B cell (primary cell): Measurements from ENCODE around the gene TMEM164. TPM values are rescaled to one million over a fixed set of nuclear protein-coding genes. Genes with fewer than 3 reads are reported as not detected.

Experiments used
- ATAC-seq: fragments of 200-7000 bp; cut with Tn5 transposase; one replicate; pipeline ENCODE4 v1.10.0; 2021; ENCODE audit warnings: low read depth, mild to moderate bottlenecking, moderate number of reproducible peaks, moderate library complexity
- CTCF ChIA-PET: fragments of 350-600 bp; sonication (Branson Sonifier 250); formaldehyde crosslinking; loops from one replicate; lab custom pipeline; 2021; ENCODE audit warnings: antibody characterized with exemption, inconsistent platforms; lab: Charles Lee
- POLR2A ChIA-PET: fragments of 350-600 bp; sonication (Branson Sonifier 250); formaldehyde crosslinking; loops from one replicate; lab custom pipeline; 2021; ENCODE audit warnings: antibody characterized with exemption; lab: Charles Lee
- DNase-seq: peaks from one replicate; pipeline ENCODE4 v3.0.0; 2013
- H2AFZ ChIP-seq: 2 replicates; pipeline ENCODE4 v1.6.1; 2012; ENCODE audit warnings: mild to moderate bottlenecking, low read depth, low read length; ENCODE audit not compliant: insufficient read depth, poor library complexity, severe bottlenecking
- H3K27ac ChIP-seq, 2 donors: 1 replicate in 1 of 2; 2 replicates in 1 of 2; pipeline ENCODE4 v1.5.1; 2012 to 2013; ENCODE audit warnings: low read length in 2 of 2, mild to moderate bottlenecking in 2 of 2, moderate library complexity in 1 of 2
- H3K27me3 ChIP-seq, 4 experiments: fragments of 200-600 bp in 1 of 4; sonication (generic) in 1 of 4; replicated peaks in 1 of 4; 1 replicate in 2 of 4; 2 replicates in 2 of 4; pipeline versions ENCODE4 v1.6.1 to v1.7.0; 2013 to 2016; ENCODE audit warnings: low read length in 3 of 4, mild to moderate bottlenecking in 2 of 4, mixed read lengths in 1 of 4, moderate library complexity in 1 of 4; ENCODE audit not compliant: insufficient read depth in 4 of 4, control insufficient read depth in 3 of 4; ENCODE audit errors: control extremely low read depth in 1 of 4
- H3K36me3 ChIP-seq, 2 experiments: replicated peaks in 1 of 2; 1 replicate in 1 of 2; 2 replicates in 1 of 2; pipeline versions ENCODE4 v1.6.1 to v1.7.1; 2013; ENCODE audit warnings: low read length in 1 of 2; ENCODE audit not compliant: insufficient read depth in 2 of 2, control insufficient read depth in 1 of 2; ENCODE audit errors: control extremely low read depth in 1 of 2, extremely low read depth in 1 of 2
- H3K4me1 ChIP-seq, 2 donors: fragments of 200-600 bp in 1 of 2; sonication (generic) in 1 of 2; 1 replicate in 1 of 2; 2 replicates in 1 of 2; pipeline versions ENCODE4 v1.5.1 to v1.6.1; 2013 to 2017; ENCODE audit warnings: low read length in 2 of 2; ENCODE audit not compliant: control insufficient read depth in 2 of 2, insufficient read depth in 2 of 2
- H3K4me2 ChIP-seq: replicated peaks from 2 replicates; pipeline ENCODE3; 2012; ENCODE audit warnings: mild to moderate bottlenecking, low read depth, low read length; ENCODE audit not compliant: poor library complexity, severe bottlenecking
- H3K4me3 ChIP-seq, 5 experiments: fragments of 200-600 bp in 1 of 5; sonication (generic) in 1 of 5; 1 replicate in 3 of 5; 2 replicates in 2 of 5; pipeline versions ENCODE4 v1.5.1 to v1.7.0; 2011 to 2016; ENCODE audit warnings: low read length in 4 of 5, mild to moderate bottlenecking in 4 of 5, low read depth in 2 of 5, control low read depth in 1 of 5, moderate library complexity in 1 of 5; ENCODE audit not compliant: insufficient read depth in 1 of 5; ENCODE audit errors: control extremely low read depth in 1 of 5, extremely low read depth in 1 of 5
- H3K79me2 ChIP-seq: fragments of 200-600 bp; sonication (generic); one replicate; pipeline ENCODE4 v1.6.0; 2016; ENCODE audit warnings: low read length; ENCODE audit not compliant: control insufficient read depth, insufficient read depth
- H3K9ac ChIP-seq: fragments of 200-600 bp; sonication (generic); 2 replicates; pipeline ENCODE4 v1.6.1; 2017; ENCODE audit warnings: mild to moderate bottlenecking, low read length, moderate library complexity
- H3K9me3 ChIP-seq, 3 donors: one replicate each; pipeline versions ENCODE4 v1.6.1 to v1.7.1; 2013; ENCODE audit warnings: low read length in 2 of 3; ENCODE audit not compliant: control insufficient read depth in 2 of 3, insufficient read depth in 1 of 3; ENCODE audit errors: control extremely low read depth in 1 of 3
- H4K20me1 ChIP-seq: 2 replicates; pipeline ENCODE4 v1.6.0; 2012; ENCODE audit warnings: mild to moderate bottlenecking, low read length; ENCODE audit not compliant: insufficient read depth, control insufficient read depth, poor library complexity, severe bottlenecking
- H3K27ac Mint-ChIP-seq: one replicate; pipeline ENCODE4 v1.8.0; 2021; ENCODE audit warnings: mixed read lengths
- H3K27me3 Mint-ChIP-seq: one replicate; pipeline ENCODE4 v1.8.0; 2021; ENCODE audit warnings: mixed read lengths
- H3K4me1 Mint-ChIP-seq: one replicate; pipeline ENCODE4 v1.8.0; 2021; ENCODE audit warnings: mixed read lengths
- H3K4me3 Mint-ChIP-seq: one replicate; pipeline ENCODE4 v1.8.0; 2021; ENCODE audit warnings: mixed read lengths
- H3K9me3 Mint-ChIP-seq: one replicate; pipeline ENCODE4 v1.8.0; 2022; ENCODE audit warnings: mixed read lengths; ENCODE audit not compliant: insufficient read depth
- EZH2 ChIP-seq: IDR thresholded peaks from 2 replicates; pipeline ENCODE4 v1.6.1; 2012; ENCODE audit warnings: borderline replicate concordance, low read depth, mild to moderate bottlenecking, moderate library complexity, low read length; ENCODE audit not compliant: insufficient read depth, poor library complexity, severe bottlenecking
- WGBS: methylation state at CpG from one replicate; pipeline ENCODE4 v1.1.5; 2013; ENCODE audit warnings: missing lambda C conversion rate; ENCODE audit not compliant: insufficient coverage; 5-methylcytosine and 5-hydroxymethylcytosine counted together
- intact Hi-C: fragments of 100-400 bp; cut with micrococcal nuclease; formaldehyde crosslinking; loops from one replicate; pipeline ENCODE4 v1.10.0; 2022
- polyA plus RNA-seq: library from polyadenylated mRNA; depleted of rRNA; stranded (reverse); fragments of >200 nt; gene quantifications from 2 replicates; pipeline ENCODE4 v1.2.3, GENCODE V29; 2012
- total RNA-seq, 2 donors: library from RNA; stranded (reverse); fragments of 120-200 nt in 1 of 2; gene quantifications; 1 replicate in 1 of 2; 2 replicates in 1 of 2; pipeline versions ENCODE4 v1.2.3 to v1.2.4, GENCODE V29; 2013 to 2022
- TF ChIP-seq, protein P1 (sequence below): fragments of 200-600 bp; IDR thresholded peaks from one replicate; pipeline ENCODE4 v1.8.0; 2022; ENCODE audit warnings: antibody characterized with exemption, mild to moderate bottlenecking

TMEM164 gene
- total and polyA plus RNA-seq, 2 donors (not counting 1 experiment from before 2014, with no cell fraction given): 9.4 to 26.6 TPM

GRCh38 chrX:109954333-109954732 lies 48.6 kb upstream of the TMEM164 start:
- Histone ChIP-seq H3K4me1 (no peaks in the 10 kb centered on the region), H3K9me3 (no peaks in the 10 kb centered on the region), H3K79me2 (no peaks in the 10 kb centered on the region), H2AFZ (no peak overlapping the region), H4K20me1 (no peaks in the 10 kb centered on the region), H3K4me3 (no peak overlapping the region), H3K9ac (no peak overlapping the region), H3K4me2 (no peak overlapping the region), H3K27ac (no peak overlapping the region), H3K27me3 (no peaks in the 10 kb centered on the region), H3K36me3 (no peaks in the 10 kb centered on the region)
- Mint-ChIP-seq H3K27ac (no peak overlapping the region), H3K9me3 (no peaks in the 10 kb centered on the region), H3K4me3 (no peak overlapping the region), H3K27me3 (no peaks in the 10 kb centered on the region), H3K4me1 (no peaks in the 10 kb centered on the region)
- TF ChIP-seq, protein P1, sequence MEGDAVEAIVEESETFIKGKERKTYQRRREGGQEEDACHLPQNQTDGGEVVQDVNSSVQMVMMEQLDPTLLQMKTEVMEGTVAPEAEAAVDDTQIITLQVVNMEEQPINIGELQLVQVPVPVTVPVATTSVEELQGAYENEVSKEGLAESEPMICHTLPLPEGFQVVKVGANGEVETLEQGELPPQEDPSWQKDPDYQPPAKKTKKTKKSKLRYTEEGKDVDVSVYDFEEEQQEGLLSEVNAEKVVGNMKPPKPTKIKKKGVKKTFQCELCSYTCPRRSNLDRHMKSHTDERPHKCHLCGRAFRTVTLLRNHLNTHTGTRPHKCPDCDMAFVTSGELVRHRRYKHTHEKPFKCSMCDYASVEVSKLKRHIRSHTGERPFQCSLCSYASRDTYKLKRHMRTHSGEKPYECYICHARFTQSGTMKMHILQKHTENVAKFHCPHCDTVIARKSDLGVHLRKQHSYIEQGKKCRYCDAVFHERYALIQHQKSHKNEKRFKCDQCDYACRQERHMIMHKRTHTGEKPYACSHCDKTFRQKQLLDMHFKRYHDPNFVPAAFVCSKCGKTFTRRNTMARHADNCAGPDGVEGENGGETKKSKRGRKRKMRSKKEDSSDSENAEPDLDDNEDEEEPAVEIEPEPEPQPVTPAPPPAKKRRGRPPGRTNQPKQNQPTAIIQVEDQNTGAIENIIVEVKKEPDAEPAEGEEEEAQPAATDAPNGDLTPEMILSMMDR: no peak
- TF ChIP-seq EZH2: no peak
- ChIA-PET CTCF (interaction anchor here (0.8 kb wide), 1 partner anchor 192 kb away, joined by 3 read pairs; no protein-coding TSS in a partner anchor), POLR2A (no interaction called here)
- no peak for DNase-seq
- ATAC-seq: no peak
- intact Hi-C loops: no loop called here
- WGBS: no CpG with 5 or more reads among the region's 2 CpGs

GRCh38 chrX:109954955-109955354 lies 48.0 kb upstream of the TMEM164 start:
- no peak overlapping the region for H3K9ac ChIP-seq
- H3K4me2 ChIP-seq: no peak overlapping the region
- ATAC-seq (no peak), DNase-seq (no peak)
- no peaks in the 10 kb centered on the region for H3K36me3 ChIP-seq
- TF ChIP-seq, protein P1: no peak
- TF ChIP-seq EZH2: no peak
- Mint-ChIP-seq H3K9me3 (no peaks in the 10 kb centered on the region), H3K4me1 (no peaks in the 10 kb centered on the region), H3K27ac (no peak overlapping the region), H3K4me3 (no peak overlapping the region), H3K27me3 (no peaks in the 10 kb centered on the region)
- CTCF ChIA-PET: no interaction called here
- WGBS: no CpG with 5 or more reads among the region's 1 CpG
- no peak overlapping the region for H2AFZ ChIP-seq
- no peaks in the 10 kb centered on the region for H3K9me3 ChIP-seq
- no peak overlapping the region for H3K4me3 ChIP-seq
- no peaks in the 10 kb centered on the region for H3K27me3 ChIP-seq
- POLR2A ChIA-PET: no interaction called here
- intact Hi-C loops: no loop called here
- no peaks in the 10 kb centered on the region for H3K79me2 ChIP-seq
- no peaks in the 10 kb centered on the region for H4K20me1 ChIP-seq
- no peak overlapping the region for H3K27ac ChIP-seq
- no peaks in the 10 kb centered on the region for H3K4me1 ChIP-seq
